Endometrial microvascular endothelial cells (primary cell): ENCODE results near the gene MYADM. TPM values are rescaled to one million over a fixed set of nuclear protein-coding genes. Genes with fewer than 3 reads are reported as not detected.
"Not testable (repeated sequence)": the region's sequence is repeated elsewhere in the genome, so short reads cannot be mapped to it uniquely, and the experiment has no call there.

ENCODE experiments used
- in situ Hi-C: cut with HindIII; loops from 2 replicates; pipeline ENCODE4 v1.10.0; 2017; ENCODE audit warnings: low sequenced_read_pairs, low pct_unique_long_range_greater_than_20kb; ENCODE audit errors: inconsistent ontology term
- total RNA-seq: library from RNA; depleted of rRNA; stranded (reverse); fragments of >200 nt; gene quantifications from one replicate; pipeline ENCODE4 v1.2.3, GENCODE V29; 2015; ENCODE audit errors: inconsistent ontology term

MYADM gene
- total RNA-seq, 1 donor from 2014 or later, result 60.7 TPM

- in situ Hi-C loops, result no loop called here
These were observed 838 bp upstream of the MYADM start for GRCh38 chr19:53866865-53867224.

DNA sequence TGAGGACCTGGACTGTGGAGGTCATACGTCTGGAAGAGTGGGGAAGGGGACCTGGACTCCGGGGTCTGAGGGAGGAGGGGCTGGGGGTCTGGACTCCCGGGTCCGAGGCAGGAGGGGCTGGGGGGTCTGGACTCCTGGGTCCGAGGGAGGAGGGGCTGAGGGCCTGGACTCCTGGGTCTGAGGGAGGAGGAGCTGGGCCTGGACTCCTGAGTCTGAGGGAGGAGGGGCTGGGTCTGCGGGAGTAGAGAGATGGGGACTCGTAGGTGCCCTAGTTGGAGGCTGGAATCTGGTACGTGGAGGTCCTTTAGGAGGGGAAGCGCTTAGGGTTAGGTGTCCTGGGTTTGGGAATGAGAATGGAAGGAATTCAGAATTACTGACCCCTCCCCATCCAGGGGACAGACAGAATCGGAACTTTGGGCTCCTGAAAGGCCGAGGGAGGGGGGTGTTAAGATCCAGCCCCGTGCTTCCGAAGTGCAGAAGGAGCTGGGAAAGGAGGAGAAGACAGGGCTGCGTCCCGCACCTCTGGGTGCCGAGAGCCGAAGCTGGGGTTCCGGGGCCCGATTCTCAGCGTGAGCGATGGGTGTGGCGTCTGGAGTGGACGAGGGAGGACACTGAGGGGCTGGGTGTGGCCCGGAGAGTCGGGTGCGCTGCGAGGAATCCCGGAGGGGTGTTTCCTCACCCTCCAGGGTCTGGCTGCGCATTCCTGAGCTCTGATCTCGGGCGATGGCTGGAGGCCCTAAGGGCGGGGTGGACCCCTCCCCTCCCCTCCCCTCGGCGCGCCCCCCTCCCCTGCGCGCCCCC lies 608 bp downstream of the MYADM start:
- in situ Hi-C loops, result no loop called here

DNA sequence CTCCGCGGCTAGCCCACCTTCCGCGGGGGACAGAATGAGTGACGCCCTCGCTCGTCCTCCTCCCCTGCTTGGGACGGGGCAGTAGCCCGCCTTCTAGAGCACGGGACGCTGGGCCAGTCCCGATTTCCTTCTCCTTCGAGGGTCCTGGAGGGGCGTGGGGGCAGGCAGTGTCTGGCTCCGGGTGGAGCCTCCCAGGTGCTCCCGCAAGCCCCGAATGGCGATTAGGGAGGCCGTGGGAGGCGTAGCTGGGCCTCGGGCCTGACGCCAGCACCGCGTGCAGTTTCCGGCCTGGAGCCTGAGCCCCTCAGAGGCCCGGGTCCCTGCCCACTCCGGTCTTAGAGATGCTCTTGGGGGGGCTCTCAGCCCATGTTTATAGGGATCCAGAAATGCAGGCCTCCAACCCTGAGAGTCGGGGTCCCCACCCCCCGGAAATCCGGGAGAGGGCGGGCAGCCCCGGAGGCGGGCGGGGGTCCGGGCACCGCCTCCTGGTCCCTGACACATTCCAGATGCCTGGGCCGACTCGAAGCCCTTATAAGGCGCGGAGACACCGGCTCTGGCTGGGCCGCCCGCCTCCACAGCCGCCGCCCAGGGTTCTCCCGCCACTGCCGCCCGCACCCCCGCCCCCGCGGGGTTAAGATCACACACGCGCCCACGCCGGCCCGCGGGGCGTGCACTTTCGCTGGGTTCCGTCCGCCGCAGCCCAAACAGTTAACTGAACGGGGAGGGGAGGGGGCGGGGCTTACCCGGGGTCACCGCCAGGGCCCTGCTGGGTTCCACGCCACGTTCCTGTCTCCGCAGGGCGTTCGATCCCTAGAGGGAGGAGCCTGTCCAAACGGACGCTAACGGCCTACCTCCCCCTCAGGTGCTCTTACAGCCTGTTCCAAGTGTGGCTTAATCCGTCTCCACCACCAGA lies 1.5 kb downstream of the MYADM start:
- in situ Hi-C loops, result no loop called here

DNA sequence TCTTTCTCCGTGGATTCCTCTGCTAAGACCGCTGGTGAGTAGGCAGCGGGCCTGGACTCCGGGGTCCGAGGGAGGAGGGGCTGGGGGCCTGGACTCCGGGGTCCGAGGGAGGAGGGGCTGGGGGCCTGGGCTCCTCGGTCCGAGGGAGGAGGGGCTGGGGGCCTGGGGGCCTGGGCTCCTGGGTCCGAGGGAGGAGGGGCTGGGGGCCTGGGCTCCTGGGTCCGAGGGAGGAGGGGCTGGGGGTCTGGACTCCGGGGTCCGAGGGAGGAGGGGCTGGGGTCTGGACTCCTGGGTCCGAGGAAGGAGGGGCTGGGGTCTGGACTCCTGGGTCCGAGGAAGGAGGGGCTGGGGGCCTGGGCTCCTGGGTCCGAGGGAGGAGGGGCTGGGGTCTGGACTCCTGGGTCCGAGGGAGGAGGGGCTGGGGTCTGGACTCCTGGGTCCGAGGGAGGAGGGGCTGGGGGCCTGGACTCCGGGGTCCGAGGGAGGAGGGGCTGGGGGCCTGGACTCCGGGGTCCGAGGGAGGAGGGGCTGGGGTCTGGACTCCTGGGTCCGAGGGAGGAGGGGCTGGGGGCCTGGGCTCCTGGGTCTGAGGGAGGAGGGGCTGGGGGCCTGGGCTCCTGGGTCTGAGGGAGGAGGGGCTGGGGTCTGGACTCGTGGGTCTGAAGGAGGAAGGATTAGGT lies 2.3 kb downstream of the MYADM start:
- in situ Hi-C loops, result not testable (repeated sequence)

- in situ Hi-C loops, result no loop called here
These were observed 2.8 kb downstream of the MYADM start for GRCh38 chr19:53870485-53870844.

GRCh38 chr19:53871454-53871853 lies 3.8 kb downstream of the MYADM start:
- in situ Hi-C loops, result no loop called here

- in situ Hi-C loops, result no loop called here
These were observed 5.1 kb downstream of the MYADM start for GRCh38 chr19:53872762-53873161.

DNA sequence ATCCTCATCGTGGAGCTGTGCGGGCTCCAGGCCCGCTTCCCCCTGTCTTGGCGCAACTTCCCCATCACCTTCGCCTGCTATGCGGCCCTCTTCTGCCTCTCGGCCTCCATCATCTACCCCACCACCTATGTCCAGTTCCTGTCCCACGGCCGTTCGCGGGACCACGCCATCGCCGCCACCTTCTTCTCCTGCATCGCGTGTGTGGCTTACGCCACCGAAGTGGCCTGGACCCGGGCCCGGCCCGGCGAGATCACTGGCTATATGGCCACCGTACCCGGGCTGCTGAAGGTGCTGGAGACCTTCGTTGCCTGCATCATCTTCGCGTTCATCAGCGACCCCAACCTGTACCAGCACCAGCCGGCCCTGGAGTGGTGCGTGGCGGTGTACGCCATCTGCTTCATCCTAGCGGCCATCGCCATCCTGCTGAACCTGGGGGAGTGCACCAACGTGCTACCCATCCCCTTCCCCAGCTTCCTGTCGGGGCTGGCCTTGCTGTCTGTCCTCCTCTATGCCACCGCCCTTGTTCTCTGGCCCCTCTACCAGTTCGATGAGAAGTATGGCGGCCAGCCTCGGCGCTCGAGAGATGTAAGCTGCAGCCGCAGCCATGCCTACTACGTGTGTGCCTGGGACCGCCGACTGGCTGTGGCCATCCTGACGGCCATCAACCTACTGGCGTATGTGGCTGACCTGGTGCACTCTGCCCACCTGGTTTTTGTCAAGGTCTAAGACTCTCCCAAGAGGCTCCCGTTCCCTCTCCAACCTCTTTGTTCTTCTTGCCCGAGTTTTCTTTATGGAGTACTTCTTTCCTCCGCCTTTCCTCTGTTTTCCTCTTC lies 6.3 kb downstream of the MYADM start:
- in situ Hi-C loops, result no loop called here

DNA sequence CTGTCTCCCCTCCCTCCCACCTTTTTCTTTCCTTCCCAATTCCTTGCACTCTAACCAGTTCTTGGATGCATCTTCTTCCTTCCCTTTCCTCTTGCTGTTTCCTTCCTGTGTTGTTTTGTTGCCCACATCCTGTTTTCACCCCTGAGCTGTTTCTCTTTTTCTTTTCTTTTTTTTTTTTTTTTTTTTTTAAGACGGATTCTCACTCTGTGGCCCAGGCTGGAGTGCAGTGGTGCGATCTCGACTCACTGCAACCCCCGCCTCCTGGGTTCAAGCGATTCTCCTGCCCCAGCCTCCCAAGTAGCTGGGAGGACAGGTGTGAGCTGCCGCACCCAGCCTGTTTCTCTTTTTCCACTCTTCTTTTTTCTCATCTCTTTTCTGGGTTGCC lies 6.9 kb downstream of the MYADM start:
- in situ Hi-C loops, result no loop called here

DNA sequence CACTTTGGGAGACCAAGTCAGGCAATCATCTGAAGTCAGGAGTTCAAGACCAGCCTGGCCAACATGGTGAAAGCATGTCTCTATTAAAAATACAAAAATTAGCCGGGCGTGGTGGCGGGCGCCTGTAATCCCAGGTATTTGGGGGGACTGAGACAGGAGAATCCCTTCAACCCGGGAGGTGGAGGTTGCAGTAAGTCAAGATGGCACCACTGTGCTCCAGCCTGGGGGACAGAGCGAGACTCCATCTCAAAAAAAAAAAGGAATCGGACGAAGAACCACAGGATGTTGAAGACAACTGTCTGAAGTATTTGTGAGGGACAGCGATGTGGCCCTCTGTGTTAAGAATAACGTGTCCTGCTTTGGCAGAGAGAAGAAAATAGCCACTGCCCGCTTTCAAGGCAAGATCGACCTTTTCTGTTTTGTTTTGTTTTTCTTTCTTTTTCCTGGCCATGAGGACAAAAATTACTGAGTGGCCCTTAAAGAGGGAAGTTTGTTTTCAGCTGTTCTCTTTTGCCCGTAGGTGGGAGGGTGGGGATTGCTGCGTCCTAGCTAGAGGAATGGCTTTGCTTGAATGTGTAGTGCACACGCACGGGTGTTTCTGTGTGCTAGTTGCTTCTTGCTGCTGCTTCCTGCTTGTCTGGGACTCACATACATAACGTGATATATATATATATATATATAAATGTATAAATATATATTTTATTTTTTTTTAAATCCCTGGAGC lies 8.1 kb downstream of the MYADM start:
- in situ Hi-C loops, result no loop called here

- in situ Hi-C loops, result no loop called here
These were observed 9.1 kb downstream of the MYADM start for GRCh38 chr19:53876651-53877224.

DNA sequence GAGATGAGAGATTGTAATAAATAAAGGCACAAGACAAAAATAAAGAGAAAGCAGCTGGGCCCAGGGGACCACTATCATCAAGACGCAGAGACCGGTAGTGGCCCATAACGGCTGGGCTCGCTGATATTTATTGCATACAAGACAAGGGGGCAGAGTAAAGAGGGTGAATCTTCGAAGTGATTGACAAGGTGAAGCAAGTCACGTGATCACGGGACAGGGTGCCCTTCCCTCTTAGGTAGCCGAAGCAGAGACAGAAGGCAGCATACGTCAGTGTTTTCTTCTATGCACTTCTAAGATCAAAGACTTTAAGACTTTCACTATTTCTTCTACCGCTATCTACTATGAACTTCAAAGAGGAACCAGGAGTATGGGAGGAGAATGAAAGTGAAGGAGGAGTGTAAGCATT lies 9.7 kb downstream of the MYADM start:
- in situ Hi-C loops, result no loop called here

DNA sequence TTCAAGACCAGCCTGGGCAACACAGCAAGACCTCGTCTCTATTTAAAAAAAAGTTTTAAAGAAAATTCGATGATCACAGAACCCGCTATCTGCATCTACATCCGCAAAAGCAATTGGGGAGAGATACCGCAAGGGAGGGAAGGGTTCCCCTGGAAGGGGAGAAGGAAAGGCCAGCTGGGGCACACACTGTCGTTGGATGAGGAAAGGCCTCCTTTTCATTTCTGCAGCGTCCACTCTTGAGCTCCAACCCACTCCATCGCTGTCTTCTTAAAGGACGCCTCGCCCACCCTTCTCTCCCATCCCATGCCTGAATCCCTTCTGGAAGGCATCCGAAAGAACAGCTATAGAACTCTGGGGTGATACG lies 11.1 kb downstream of the MYADM start:
- in situ Hi-C loops, result no loop called here

GRCh38 chr19:53879140-53880081 lies 11.7 kb downstream of the MYADM start:
- in situ Hi-C loops, result no loop called here

DNA sequence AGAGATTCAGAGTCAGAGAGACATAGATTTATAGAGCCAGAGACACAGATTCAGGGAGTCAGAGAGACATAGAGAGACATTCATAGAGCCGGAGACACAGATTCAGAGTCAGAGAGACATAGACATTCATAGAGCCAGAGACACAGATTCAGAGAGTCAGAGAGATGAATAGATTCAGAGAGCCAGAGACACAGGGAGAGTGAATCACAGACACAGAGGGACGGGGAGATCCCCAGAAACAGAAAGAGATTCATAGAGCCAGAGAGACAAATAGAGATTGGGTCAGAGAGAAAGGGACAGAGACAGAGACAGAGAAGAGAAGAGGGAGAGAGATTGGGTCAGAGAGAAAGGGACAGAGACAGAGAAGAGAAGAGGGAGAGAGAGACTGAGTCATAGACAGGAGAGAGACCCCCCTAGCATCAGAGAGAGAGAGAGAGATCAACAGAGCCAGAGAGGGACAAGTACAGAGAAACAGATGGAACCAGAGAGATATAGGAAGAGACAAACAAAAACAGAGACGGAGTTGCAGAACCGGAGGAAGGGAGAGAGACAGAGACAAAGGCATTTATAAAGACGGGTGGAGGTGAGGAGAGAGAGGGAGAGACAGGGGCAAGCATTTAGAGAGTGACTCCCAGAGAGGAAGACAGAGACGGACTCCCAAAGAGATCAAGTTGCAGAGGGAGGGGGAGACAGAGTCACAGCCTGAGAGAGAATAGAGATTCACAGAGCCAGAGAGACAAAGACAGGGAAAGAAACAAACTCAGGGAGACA lies 13.2 kb downstream of the MYADM start:
- in situ Hi-C loops, result no loop called here
